ENCODE data around the gene RARB. TPM values are rescaled to one million over a fixed set of nuclear protein-coding genes. Genes with fewer than 3 reads are reported as not detected.
A peak's percentile ranks its signal among the peaks of the same experiment; 100 is the strongest.

RARB gene
- total RNA-seq, result not detected
- polyA plus RNA-seq, result under 1 TPM; 0.07 to 0.13 TPM
- total RNA-seq, result not detected

DNA sequence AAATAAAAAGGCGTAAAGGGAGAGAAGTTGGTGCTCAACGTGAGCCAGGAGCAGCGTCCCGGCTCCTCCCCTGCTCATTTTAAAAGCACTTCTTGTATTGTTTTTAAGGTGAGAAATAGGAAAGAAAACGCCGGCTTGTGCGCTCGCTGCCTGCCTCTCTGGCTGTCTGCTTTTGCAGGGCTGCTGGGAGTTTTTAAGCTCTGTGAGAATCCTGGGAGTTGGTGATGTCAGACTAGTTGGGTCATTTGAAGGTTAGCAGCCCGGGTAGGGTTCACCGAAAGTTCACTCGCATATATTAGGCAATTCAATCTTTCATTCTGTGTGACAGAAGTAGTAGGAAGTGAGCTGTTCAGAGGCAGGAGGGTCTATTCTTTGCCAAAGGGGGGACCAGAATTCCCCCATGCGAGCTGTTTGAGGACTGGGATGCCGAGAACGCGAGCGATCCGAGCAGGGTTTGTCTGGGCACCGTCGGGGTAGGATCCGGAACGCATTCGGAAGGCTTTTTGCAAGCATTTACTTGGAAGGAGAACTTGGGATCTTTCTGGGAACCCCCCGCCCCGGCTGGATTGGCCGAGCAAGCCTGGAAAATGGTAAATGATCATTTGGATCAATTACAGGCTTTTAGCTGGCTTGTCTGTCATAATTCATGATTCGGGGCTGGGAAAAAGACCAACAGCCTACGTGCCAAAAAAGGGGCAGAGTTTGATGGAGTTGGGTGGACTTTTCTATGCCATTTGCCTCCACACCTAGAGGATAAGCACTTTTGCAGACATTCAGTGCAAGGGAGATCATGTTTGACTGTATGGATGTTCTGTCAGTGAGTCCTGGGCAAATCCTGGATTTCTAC, at the start of gene RARB:
Gene RARB (plus strand): TSS at position 322 of the 847 bp plus-strand sequence. CDS start 469 bp downstream, at position 791.
- DNase-seq, result no peak
- no peak within 1 kb of the TSS for H3K27ac ChIP-seq (ENCODE audit: low read depth, low read length)
- intact Hi-C loops (cut with micrococcal nuclease), result no loop called here
- peak within 1 kb of the TSS in 4 of 10 donors; percentile 4 to 33 (median 10) for H3K4me3 Mint-ChIP-seq
- ChIA-PET POLR2A (no interaction called here), CTCF (interaction anchor here (1.7 kb wide), 1 partner anchor 13 kb away, joined by 5 read pairs; no protein-coding TSS in a partner anchor)
- peaks cover 54 to 77% (median 68%) of the 10 kb centered on the region in 5 donors for H3K27me3 Mint-ChIP-seq
- H3K36me3 Mint-ChIP-seq, result no peaks in the 10 kb centered on the region
- peaks cover 0 to 10% (median 3%) of the 10 kb centered on the region in 7 donors for H3K4me1 Mint-ChIP-seq
- no peaks in the 10 kb centered on the region for H3K9me3 ChIP-seq (ENCODE audit: control insufficient read depth in 2 of 3, low read length in 3 of 3)
- no peak within 1 kb of the TSS for H3K4me3 ChIP-seq (ENCODE audit: low read length)
- peaks cover 0 to 8% of the 10 kb centered on the region in 2 donors for H3K27me3 ChIP-seq (ENCODE audit: control insufficient read depth in 2 of 2, insufficient read depth in 2 of 2, low read length in 2 of 2)
- no peak within 1 kb of the TSS for H3K27ac Mint-ChIP-seq
- H3K36me3 ChIP-seq (ENCODE audit: control insufficient read depth in 2 of 3, insufficient read depth in 3 of 3, low read length in 3 of 3), result no peaks in the 10 kb centered on the region
- peak; percentile 27 for ATAC-seq
- H3K9me3 Mint-ChIP-seq, result peaks cover 0 to 7% (median 0%) of the 10 kb centered on the region in 11 donors
- H3K4me1 ChIP-seq (ENCODE audit: control insufficient read depth in 2 of 2, insufficient read depth in 2 of 2, low read length in 2 of 2), result no peaks in the 10 kb centered on the region

DNA sequence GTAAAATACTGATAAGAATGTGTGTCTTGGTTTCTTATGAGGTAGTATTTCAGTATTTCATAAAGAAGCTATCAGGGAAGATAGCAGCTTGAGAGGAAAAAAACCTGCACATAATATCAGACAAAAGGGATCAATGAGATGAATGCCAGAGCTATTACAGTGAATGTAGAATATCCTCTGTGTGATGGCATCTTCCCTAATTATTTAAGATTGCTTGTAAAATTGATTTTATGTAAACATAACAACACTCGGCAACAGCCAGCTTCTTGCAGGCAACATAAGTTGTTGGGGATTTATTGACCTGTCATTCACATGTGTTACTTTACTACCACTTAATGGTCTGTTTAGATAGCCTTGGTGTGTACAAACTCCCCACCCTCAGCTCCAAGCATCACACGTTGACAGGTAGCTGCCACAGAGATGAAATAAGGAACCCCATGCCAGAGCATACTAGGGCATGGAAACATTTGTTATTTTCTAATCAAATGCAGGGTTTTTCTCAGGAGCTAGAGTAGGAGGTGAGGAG, 49.2 kb upstream of the RARB start:
- H3K4me3 Mint-ChIP-seq, result no peak overlapping the region
- H3K4me1 Mint-ChIP-seq, result no peaks in the 10 kb centered on the region
- H3K9me3 Mint-ChIP-seq, result peaks cover 0 to 10% (median 0%) of the 10 kb centered on the region in 11 donors
- H3K27me3 Mint-ChIP-seq, result peaks cover 0 to 5% (median 0%) of the 10 kb centered on the region in 5 donors
- POLR2A ChIA-PET, result no interaction called here
- no peak for ATAC-seq
- no peak for DNase-seq
- CTCF ChIA-PET, result no interaction called here
- H3K36me3 ChIP-seq (ENCODE audit: control insufficient read depth in 2 of 3, insufficient read depth in 3 of 3, low read length in 3 of 3), result no peaks in the 10 kb centered on the region
- no peaks in the 10 kb centered on the region for H3K36me3 Mint-ChIP-seq
- H3K4me3 ChIP-seq (ENCODE audit: low read length), result no peak overlapping the region
- H3K27ac Mint-ChIP-seq, result no peak overlapping the region
- no peak overlapping the region for H3K27ac ChIP-seq (ENCODE audit: low read depth, low read length)
- no peaks in the 10 kb centered on the region for H3K9me3 ChIP-seq (ENCODE audit: control insufficient read depth in 2 of 3, low read length in 3 of 3)
- H3K4me1 ChIP-seq (ENCODE audit: control insufficient read depth in 2 of 2, insufficient read depth in 2 of 2, low read length in 2 of 2), result no peaks in the 10 kb centered on the region
- no peaks in the 10 kb centered on the region for H3K27me3 ChIP-seq (ENCODE audit: control insufficient read depth in 2 of 2, insufficient read depth in 2 of 2, low read length in 2 of 2)
- intact Hi-C loops (cut with micrococcal nuclease), result no loop called here

DNA sequence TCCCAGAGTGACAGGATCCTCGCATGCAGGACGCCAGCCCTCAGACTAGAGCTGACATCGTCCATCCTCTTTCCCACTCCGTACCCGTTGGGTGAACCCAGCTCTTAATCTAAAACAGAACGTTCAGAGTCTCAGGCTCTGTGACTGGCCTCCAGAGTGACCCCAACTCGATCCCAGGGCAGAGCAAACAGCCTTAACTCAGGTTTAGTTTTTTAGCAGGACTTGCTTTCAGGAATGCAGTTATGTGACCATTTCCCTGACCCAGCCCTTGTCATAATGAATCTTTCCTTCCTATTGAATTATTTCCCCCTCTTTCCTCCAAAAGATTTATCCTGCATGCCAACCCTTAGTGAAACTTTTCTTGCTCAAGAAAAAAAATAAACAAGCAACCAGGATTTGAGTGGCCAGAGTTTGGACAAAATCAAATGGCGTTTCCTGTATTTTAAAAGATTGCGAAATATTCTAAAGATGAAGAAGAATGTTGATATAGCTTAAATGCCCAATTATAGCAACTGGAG, 47.8 kb upstream of the RARB start:
- intact Hi-C loops (cut with micrococcal nuclease), result no loop called here
- Mint-ChIP-seq H3K27me3 (peaks cover 0 to 5% (median 4%) of the 10 kb centered on the region in 5 donors), H3K9me3 (peaks cover 0 to 10% (median 0%) of the 10 kb centered on the region in 11 donors), H3K27ac (no peak overlapping the region), H3K4me1 (no peaks in the 10 kb centered on the region), H3K4me3 (no peak overlapping the region), H3K36me3 (no peaks in the 10 kb centered on the region)
- Histone ChIP-seq H3K9me3 (ENCODE audit: control insufficient read depth in 2 of 3, low read length in 3 of 3) (no peaks in the 10 kb centered on the region), H3K4me1 (ENCODE audit: control insufficient read depth in 2 of 2, insufficient read depth in 2 of 2, low read length in 2 of 2) (no peaks in the 10 kb centered on the region), H3K4me3 (ENCODE audit: low read length) (no peak overlapping the region), H3K27ac (ENCODE audit: low read depth, low read length) (no peak overlapping the region), H3K27me3 (ENCODE audit: control insufficient read depth in 2 of 2, insufficient read depth in 2 of 2, low read length in 2 of 2) (no peaks in the 10 kb centered on the region), H3K36me3 (ENCODE audit: control insufficient read depth in 2 of 3, insufficient read depth in 3 of 3, low read length in 3 of 3) (no peaks in the 10 kb centered on the region)
- CTCF ChIA-PET, result no interaction called here
- POLR2A ChIA-PET, result no interaction called here
- no peak for DNase-seq
- no peak for ATAC-seq

DNA sequence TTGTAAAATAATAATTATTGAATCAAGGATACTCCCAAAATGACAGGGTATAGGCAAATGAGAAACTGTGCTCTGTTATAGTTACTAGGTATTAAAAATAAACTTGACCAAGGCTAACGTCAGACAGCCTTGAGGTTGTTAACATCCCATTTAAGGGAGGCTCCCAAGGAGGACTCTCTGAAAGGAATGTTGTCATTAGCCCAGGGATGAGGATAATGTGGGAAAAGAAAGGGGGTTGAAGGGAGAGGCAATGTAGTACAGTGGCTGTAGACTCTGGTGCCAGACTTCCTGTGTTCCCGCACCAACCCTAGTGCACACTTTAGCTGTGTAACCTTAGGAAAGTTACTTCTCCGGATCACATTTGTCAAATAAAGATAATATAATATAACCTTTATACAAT, 47.0 kb upstream of the RARB start:
- Histone ChIP-seq H3K27ac (ENCODE audit: low read depth, low read length) (no peak overlapping the region), H3K9me3 (ENCODE audit: control insufficient read depth in 2 of 3, low read length in 3 of 3) (no peaks in the 10 kb centered on the region), H3K27me3 (ENCODE audit: control insufficient read depth in 2 of 2, insufficient read depth in 2 of 2, low read length in 2 of 2) (no peaks in the 10 kb centered on the region), H3K36me3 (ENCODE audit: control insufficient read depth in 2 of 3, insufficient read depth in 3 of 3, low read length in 3 of 3) (no peaks in the 10 kb centered on the region), H3K4me3 (ENCODE audit: low read length) (no peak overlapping the region), H3K4me1 (ENCODE audit: control insufficient read depth in 2 of 2, insufficient read depth in 2 of 2, low read length in 2 of 2) (no peaks in the 10 kb centered on the region)
- POLR2A ChIA-PET, result no interaction called here
- intact Hi-C loops (cut with micrococcal nuclease), result no loop called here
- H3K27me3 Mint-ChIP-seq, result peaks cover 0 to 7% (median 5%) of the 10 kb centered on the region in 5 donors
- H3K36me3 Mint-ChIP-seq, result no peaks in the 10 kb centered on the region
- peaks cover 0 to 10% (median 0%) of the 10 kb centered on the region in 11 donors for H3K9me3 Mint-ChIP-seq
- no peak overlapping the region for H3K27ac Mint-ChIP-seq
- no peaks in the 10 kb centered on the region for H3K4me1 Mint-ChIP-seq
- no peak for ATAC-seq
- CTCF ChIA-PET, result no interaction called here
- no peak overlapping the region for H3K4me3 Mint-ChIP-seq
- no peak for DNase-seq

DNA sequence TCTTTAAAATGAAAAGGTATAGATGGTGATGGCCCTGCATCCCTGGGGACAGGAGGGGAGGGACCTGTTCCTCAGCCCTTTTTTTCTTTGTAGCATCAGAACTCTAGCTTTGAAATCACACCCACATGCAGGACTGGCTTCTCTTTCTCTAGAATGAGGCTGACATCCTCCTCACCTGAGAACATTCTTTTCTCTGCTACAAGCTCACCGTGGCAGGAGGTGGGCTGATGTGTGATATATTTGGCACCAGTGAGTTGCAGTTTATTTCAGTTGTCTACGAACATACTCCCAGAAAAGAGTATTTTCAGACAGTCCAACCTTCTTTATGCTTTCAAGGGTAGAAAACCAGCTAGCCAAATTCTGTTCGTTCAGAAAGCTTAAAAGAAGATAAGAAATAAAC, 43.6 kb upstream of the RARB start:
- no peaks in the 10 kb centered on the region for H3K36me3 ChIP-seq (ENCODE audit: control insufficient read depth in 2 of 3, insufficient read depth in 3 of 3, low read length in 3 of 3)
- H3K9me3 ChIP-seq (ENCODE audit: control insufficient read depth in 2 of 3, low read length in 3 of 3), result no peaks in the 10 kb centered on the region
- H3K27ac ChIP-seq (ENCODE audit: low read depth, low read length), result no peak overlapping the region
- no peaks in the 10 kb centered on the region for H3K4me1 Mint-ChIP-seq
- H3K9me3 Mint-ChIP-seq, result peaks cover 0 to 10% (median 0%) of the 10 kb centered on the region in 11 donors
- H3K27me3 ChIP-seq (ENCODE audit: control insufficient read depth in 2 of 2, insufficient read depth in 2 of 2, low read length in 2 of 2), result no peaks in the 10 kb centered on the region
- H3K27me3 Mint-ChIP-seq, result peaks cover 0 to 10% (median 8%) of the 10 kb centered on the region in 5 donors
- no peak for DNase-seq
- intact Hi-C loops (cut with micrococcal nuclease), result no loop called here
- POLR2A ChIA-PET, result no interaction called here
- H3K4me1 ChIP-seq (ENCODE audit: control insufficient read depth in 2 of 2, insufficient read depth in 2 of 2, low read length in 2 of 2), result no peaks in the 10 kb centered on the region
- ATAC-seq, result no peak
- no peaks in the 10 kb centered on the region for H3K36me3 Mint-ChIP-seq
- H3K27ac Mint-ChIP-seq, result no peak overlapping the region
- CTCF ChIA-PET, result no interaction called here
- H3K4me3 Mint-ChIP-seq, result no peak overlapping the region
- H3K4me3 ChIP-seq (ENCODE audit: low read length), result no peak overlapping the region

DNA sequence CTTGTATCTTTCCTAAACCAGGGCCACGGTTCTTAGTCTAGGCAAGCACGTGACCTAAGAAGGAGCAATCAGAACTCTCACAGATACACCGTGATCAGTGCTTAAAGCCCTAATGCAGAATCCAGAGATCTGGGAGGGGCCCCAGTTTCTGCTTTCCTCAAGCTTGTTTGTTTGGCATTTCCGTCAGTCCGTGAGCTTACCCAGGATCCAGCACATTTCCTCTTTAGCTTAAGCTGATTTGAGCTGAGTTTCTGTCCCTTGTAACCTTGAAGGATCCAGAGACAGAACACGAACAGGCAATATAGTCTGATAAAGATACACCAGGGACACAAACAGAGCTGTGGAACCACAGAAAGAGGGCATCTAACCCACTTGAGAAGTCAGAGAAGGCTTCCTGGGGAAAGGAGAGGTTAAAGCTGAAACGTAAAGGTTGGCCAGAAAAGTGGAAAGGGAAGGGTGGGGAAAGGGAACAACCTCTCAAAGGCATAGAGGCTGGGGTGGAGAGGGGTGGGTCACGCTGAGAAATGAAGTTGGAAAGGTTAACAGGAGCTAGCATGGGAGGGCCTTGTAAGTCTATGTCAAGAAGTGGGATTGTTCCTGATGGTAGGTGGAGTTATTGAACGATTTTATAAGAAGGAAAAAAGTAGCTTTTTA, 42.1 kb upstream of the RARB start:
- peaks cover 0 to 9% (median 6%) of the 10 kb centered on the region in 5 donors for H3K27me3 Mint-ChIP-seq
- intact Hi-C loops (cut with micrococcal nuclease), result no loop called here
- POLR2A ChIA-PET, result no interaction called here

More for the DNA sequence above, 42.1 kb upstream of the RARB start:
- H3K27ac Mint-ChIP-seq, result no peak overlapping the region
- H3K27ac ChIP-seq (ENCODE audit: low read depth, low read length), result no peak overlapping the region
- no peaks in the 10 kb centered on the region for H3K4me1 Mint-ChIP-seq
- no peaks in the 10 kb centered on the region for H3K36me3 ChIP-seq (ENCODE audit: control insufficient read depth in 2 of 3, insufficient read depth in 3 of 3, low read length in 3 of 3)
- H3K9me3 ChIP-seq (ENCODE audit: control insufficient read depth in 2 of 3, low read length in 3 of 3), result no peaks in the 10 kb centered on the region
- CTCF ChIA-PET, result no interaction called here
- H3K9me3 Mint-ChIP-seq, result peaks cover 0 to 7% (median 0%) of the 10 kb centered on the region in 11 donors
- no peaks in the 10 kb centered on the region for H3K27me3 ChIP-seq (ENCODE audit: control insufficient read depth in 2 of 2, insufficient read depth in 2 of 2, low read length in 2 of 2)
- no peak overlapping the region for H3K4me3 Mint-ChIP-seq
- no peaks in the 10 kb centered on the region for H3K36me3 Mint-ChIP-seq
- no peak for ATAC-seq
- H3K4me1 ChIP-seq (ENCODE audit: control insufficient read depth in 2 of 2, insufficient read depth in 2 of 2, low read length in 2 of 2), result no peaks in the 10 kb centered on the region
- no peak for DNase-seq
- no peak overlapping the region for H3K4me3 ChIP-seq (ENCODE audit: low read length)
